MM.1S (cell line): ENCODE results near the gene RAB11FIP5.

Experiments used
- EZH2 ChIP-seq: fragments of 300-600 bp; sonication (generic); optimal IDR thresholded peaks from 2 replicates; pipeline ENCODE3; 2017; ENCODE audit warnings: low read depth, mild to moderate bottlenecking, antibody characterized with exemption, low read length, mixed read lengths
- EZH2phosphoT487 ChIP-seq: fragments of 300-600 bp; sonication (generic); IDR thresholded peaks from 2 replicates; pipeline ENCODE4 v1.6.1; 2018; ENCODE audit warnings: antibody characterized with exemption, low read length
- TF ChIP-seq, protein P1 (sequence below): fragments of 300-600 bp; sonication (generic); IDR thresholded peaks from 2 replicates; pipeline ENCODE4 v1.5.1; 2016; ENCODE audit warnings: antibody characterized with exemption, low read length, mixed read lengths

DNA sequence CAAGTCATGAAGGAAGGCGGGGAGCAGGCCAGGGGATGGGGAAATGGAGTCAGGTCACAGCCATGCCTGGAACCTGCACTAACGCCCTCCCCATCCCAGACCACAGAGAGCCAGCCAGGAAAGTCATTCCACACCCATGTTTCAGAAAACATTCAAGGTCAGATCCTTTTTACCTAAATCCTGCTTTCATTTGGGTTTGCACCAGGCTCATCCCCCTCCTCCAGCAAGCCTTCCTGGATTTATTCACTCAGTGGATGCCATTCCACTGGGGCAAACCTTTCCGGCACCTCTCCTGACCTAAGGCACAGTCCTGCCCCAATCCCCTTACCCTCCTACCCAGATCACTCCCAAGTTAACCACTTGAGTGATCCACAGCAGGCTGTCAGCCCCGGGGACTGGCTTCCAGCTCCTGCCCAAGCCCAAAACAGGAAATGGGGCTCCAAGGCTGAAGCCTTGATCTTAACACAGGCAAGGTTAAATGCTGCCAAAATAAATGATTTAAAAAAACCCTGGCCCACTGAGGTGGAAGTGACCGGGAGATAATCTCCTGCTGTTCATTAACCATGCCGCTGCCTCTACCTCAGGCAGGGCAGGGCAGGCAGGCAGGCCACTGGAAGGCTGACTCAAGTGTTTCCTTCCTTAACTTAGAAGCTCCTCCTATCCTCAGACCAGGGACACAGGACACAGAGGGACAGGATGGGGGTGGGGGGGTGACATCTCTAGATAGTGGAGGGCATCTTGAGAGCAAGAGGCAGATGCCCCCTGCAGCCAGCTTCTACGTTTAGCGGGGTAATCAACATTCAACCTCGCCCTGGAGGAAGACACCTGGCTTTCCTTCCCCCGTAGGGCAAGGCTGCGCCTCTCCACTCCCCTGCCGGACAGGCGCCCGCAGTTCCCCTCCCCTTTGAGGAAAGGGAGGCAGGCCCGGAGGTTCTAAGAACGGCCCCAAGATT, 1.4 kb downstream of the RAB11FIP5 start:
- TF ChIP-seq, protein P1, sequence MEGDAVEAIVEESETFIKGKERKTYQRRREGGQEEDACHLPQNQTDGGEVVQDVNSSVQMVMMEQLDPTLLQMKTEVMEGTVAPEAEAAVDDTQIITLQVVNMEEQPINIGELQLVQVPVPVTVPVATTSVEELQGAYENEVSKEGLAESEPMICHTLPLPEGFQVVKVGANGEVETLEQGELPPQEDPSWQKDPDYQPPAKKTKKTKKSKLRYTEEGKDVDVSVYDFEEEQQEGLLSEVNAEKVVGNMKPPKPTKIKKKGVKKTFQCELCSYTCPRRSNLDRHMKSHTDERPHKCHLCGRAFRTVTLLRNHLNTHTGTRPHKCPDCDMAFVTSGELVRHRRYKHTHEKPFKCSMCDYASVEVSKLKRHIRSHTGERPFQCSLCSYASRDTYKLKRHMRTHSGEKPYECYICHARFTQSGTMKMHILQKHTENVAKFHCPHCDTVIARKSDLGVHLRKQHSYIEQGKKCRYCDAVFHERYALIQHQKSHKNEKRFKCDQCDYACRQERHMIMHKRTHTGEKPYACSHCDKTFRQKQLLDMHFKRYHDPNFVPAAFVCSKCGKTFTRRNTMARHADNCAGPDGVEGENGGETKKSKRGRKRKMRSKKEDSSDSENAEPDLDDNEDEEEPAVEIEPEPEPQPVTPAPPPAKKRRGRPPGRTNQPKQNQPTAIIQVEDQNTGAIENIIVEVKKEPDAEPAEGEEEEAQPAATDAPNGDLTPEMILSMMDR, result no peak
- no peak for TF ChIP-seq EZH2
- no peak for TF ChIP-seq EZH2phosphoT487
